Fibroblast of pulmonary artery (primary cell): ENCODE measurements around the gene CWC27.

ENCODE experiments used
- DNase-seq: peaks from one replicate; pipeline ENCODE4 v3.0.0-alpha.2; 2010; ENCODE audit warnings: low read depth
- H3K4me3 ChIP-seq: replicated peaks from 2 replicates; pipeline ENCODE4 v1.5.1; 2011; ENCODE audit warnings: low read depth, mild to moderate bottlenecking, control low read depth, low read length, moderate library complexity
- CTCF ChIP-seq: IDR thresholded peaks from 2 replicates; pipeline ENCODE4 v1.5.1; 2011; ENCODE audit warnings: mild to moderate bottlenecking, control low read depth, low read length, inconsistent platforms; ENCODE audit errors: missing control alignments

CWC27 gene

GRCh38 chr5:64765804-64766504 is 2.8 kb upstream of the CWC27 start:
- no peak for TF ChIP-seq CTCF
- no peak overlapping the region for H3K4me3 ChIP-seq
- peak; percentile 24 for DNase-seq

GRCh38 chr5:64766941-64767340 is 1.8 kb upstream of the CWC27 start:
- H3K4me3 ChIP-seq = peak overlapping the region; percentile 75
- no peak for TF ChIP-seq CTCF

GRCh38 chr5:64767959-64768357 is 772 bp upstream of the CWC27 start:
- peak overlapping the region; percentile 75 for H3K4me3 ChIP-seq
- no peak for TF ChIP-seq CTCF
- DNase-seq = peak; percentile 22

More at GRCh38 chr5:64766941-64767340, 1.8 kb upstream of the CWC27 start:
- DNase-seq = no peak

- TF ChIP-seq CTCF = no peak
- H3K4me3 ChIP-seq = peak overlapping the region; percentile 75
- no peak for DNase-seq
Observed at GRCh38 chr5:64769855-64770254, 1.1 kb downstream of the CWC27 start.

GRCh38 chr5:64771736-64772135 is 3.0 kb downstream of the CWC27 start:
- no peak for TF ChIP-seq CTCF
- H3K4me3 ChIP-seq = no peak overlapping the region
- no peak for DNase-seq

GRCh38 chr5:64773533-64773932 is 4.8 kb downstream of the CWC27 start:
- no peak for TF ChIP-seq CTCF
- no peak overlapping the region for H3K4me3 ChIP-seq
- DNase-seq = no peak

- no peak for TF ChIP-seq CTCF
- DNase-seq = no peak
- no peak overlapping the region for H3K4me3 ChIP-seq
Observed at GRCh38 chr5:64775291-64775690, 6.6 kb downstream of the CWC27 start.
